ENCODE results near the gene WAC. TPM values are rescaled to one million over a fixed set of nuclear protein-coding genes. Genes with fewer than 3 reads are reported as not detected.

The WAC gene
- total RNA-seq, 1 experiment from 2014 or later: 196 TPM

DNA sequence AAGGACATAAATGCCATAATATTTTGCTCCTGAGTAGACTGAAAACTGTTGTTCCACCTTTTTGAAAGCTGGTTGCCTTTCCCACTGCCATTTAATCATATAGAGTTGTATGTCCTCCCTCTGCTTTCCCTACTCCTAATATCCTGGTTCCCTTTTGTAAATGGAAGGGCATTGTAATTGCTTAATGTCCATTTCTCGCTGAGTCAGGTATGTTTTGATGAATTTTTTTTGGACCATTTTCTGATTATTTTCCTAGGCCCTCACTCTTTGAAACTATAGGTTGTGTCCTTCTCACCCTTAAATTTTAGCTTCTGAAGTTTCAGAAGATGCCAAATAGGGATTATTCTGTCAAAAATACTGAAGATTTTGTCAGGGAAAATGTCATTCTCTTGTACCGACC is 45.5 kb downstream of the WAC start:
- BruUV-seq (replicated peaks): no TSS peak
- no peak overlapping the region for H3K27ac Mint-ChIP-seq (ENCODE audit: unreplicated experiment)
- H3K4me3 ChIP-seq (ENCODE audit: low read depth, low read length): no peak overlapping the region
- H3K4me1 ChIP-seq: peaks cover 48% of the 10 kb centered on the region
- H3K27me3 Mint-ChIP-seq (ENCODE audit: insufficient read depth, unreplicated experiment): no peaks in the 10 kb centered on the region
- no peak overlapping the region for H3K4me3 Mint-ChIP-seq (ENCODE audit: unreplicated experiment)
- peaks cover 66% of the 10 kb centered on the region for H3K36me3 Mint-ChIP-seq (ENCODE audit: insufficient read depth, unreplicated experiment)
- no peaks in the 10 kb centered on the region for H3K27me3 ChIP-seq (replicated peaks; ENCODE audit: control insufficient read depth, insufficient read depth, low read length)
- peaks cover 52% of the 10 kb centered on the region for H3K4me1 Mint-ChIP-seq (ENCODE audit: low read depth, unreplicated experiment)
- no peaks in the 10 kb centered on the region for H3K9me3 ChIP-seq
- ChIA-PET CTCF (no interaction called here), POLR2A (no interaction called here)
- no peak for DNase-seq
- no peaks in the 10 kb centered on the region; the same call in 1 of the 2 replicates for H3K36me3 ChIP-seq (ENCODE audit: control insufficient read depth, insufficient read depth, low read length)
- intact Hi-C loops (cut with micrococcal nuclease; ENCODE audit: unreplicated experiment): no loop called here
- no peaks in the 10 kb centered on the region for H3K9me3 Mint-ChIP-seq (ENCODE audit: unreplicated experiment)
- TF ChIP-seq, protein P1, sequence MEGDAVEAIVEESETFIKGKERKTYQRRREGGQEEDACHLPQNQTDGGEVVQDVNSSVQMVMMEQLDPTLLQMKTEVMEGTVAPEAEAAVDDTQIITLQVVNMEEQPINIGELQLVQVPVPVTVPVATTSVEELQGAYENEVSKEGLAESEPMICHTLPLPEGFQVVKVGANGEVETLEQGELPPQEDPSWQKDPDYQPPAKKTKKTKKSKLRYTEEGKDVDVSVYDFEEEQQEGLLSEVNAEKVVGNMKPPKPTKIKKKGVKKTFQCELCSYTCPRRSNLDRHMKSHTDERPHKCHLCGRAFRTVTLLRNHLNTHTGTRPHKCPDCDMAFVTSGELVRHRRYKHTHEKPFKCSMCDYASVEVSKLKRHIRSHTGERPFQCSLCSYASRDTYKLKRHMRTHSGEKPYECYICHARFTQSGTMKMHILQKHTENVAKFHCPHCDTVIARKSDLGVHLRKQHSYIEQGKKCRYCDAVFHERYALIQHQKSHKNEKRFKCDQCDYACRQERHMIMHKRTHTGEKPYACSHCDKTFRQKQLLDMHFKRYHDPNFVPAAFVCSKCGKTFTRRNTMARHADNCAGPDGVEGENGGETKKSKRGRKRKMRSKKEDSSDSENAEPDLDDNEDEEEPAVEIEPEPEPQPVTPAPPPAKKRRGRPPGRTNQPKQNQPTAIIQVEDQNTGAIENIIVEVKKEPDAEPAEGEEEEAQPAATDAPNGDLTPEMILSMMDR (IDR thresholded peaks at IDR 0.05; ENCODE audit: insufficient read depth in 1 of 2, low read depth in 1 of 2, low read length in 1 of 2, severe bottlenecking in 1 of 2, unreplicated experiment in 1 of 2): no peak

DNA sequence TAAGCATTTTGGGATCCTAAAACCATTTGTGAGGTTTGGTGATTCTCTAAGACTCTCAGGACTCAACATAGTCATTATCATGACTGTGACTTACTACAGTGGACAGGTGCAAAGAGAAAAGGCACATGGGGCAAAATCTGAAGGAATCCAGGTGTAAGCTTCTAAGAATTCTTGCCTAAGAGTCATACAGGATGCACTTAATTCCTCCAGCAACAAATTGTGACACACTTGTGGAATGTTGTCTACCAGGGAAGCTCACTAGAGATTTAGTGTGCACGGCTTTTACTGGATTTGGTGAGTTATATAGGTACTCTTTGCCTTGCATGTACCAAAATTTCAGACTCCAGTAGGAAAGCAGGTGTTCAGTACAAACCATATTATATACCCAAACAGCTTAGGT is 47.9 kb downstream of the WAC start:
- H3K4me3 Mint-ChIP-seq (ENCODE audit: unreplicated experiment): no peak overlapping the region
- Histone ChIP-seq H3K27me3 (replicated peaks; ENCODE audit: control insufficient read depth, insufficient read depth, low read length) (no peaks in the 10 kb centered on the region), H3K36me3 (ENCODE audit: control insufficient read depth, insufficient read depth, low read length) (peaks cover 4% of the 10 kb centered on the region; the same call in 1 of the 2 replicates), H3K4me3 (ENCODE audit: low read depth, low read length) (no peak overlapping the region), H3K9me3 (no peaks in the 10 kb centered on the region), H3K4me1 (peaks cover 39% of the 10 kb centered on the region)
- H3K27ac Mint-ChIP-seq (ENCODE audit: unreplicated experiment): no peak overlapping the region
- TF ChIP-seq, protein P1 (IDR thresholded peaks at IDR 0.05; ENCODE audit: insufficient read depth in 1 of 2, low read depth in 1 of 2, low read length in 1 of 2, severe bottlenecking in 1 of 2, unreplicated experiment in 1 of 2): no peak
- H3K4me1 Mint-ChIP-seq (ENCODE audit: low read depth, unreplicated experiment): peaks cover 46% of the 10 kb centered on the region
- no peaks in the 10 kb centered on the region for H3K9me3 Mint-ChIP-seq (ENCODE audit: unreplicated experiment)
- ChIA-PET CTCF (no interaction called here), POLR2A (no interaction called here)
- BruUV-seq (replicated peaks): no TSS peak
- peak in 1 of 2 experiments; percentile 42 for DNase-seq
- H3K27me3 Mint-ChIP-seq (ENCODE audit: insufficient read depth, unreplicated experiment): no peaks in the 10 kb centered on the region
- intact Hi-C loops (cut with micrococcal nuclease; ENCODE audit: unreplicated experiment): no loop called here
- H3K36me3 Mint-ChIP-seq (ENCODE audit: insufficient read depth, unreplicated experiment): peaks cover 65% of the 10 kb centered on the region

DNA sequence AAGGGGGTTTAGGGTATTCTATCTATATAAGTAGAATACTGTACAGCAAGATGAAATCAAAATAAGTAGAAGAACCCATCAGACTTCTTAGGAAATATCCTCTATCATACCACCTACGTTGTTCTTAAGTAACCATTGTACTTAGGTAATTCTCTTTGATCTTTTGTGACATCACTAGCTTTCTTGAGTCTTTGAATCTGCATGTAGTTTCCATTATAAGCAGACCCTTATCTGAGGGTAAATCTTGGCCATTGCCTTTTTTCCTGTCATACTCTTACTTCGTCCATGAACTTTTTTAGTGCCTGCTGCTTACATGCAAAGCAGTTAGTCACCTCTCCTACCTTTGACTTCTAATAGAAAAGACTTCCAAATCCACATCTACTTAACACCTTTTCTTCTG is 49.0 kb downstream of the WAC start:
- peaks cover 38% of the 10 kb centered on the region for H3K4me1 ChIP-seq
- H3K27me3 ChIP-seq (replicated peaks; ENCODE audit: control insufficient read depth, insufficient read depth, low read length): no peaks in the 10 kb centered on the region
- DNase-seq: no peak
- Mint-ChIP-seq H3K27ac (ENCODE audit: unreplicated experiment) (no peak overlapping the region), H3K4me3 (ENCODE audit: unreplicated experiment) (no peak overlapping the region), H3K36me3 (ENCODE audit: insufficient read depth, unreplicated experiment) (peaks cover 73% of the 10 kb centered on the region), H3K9me3 (ENCODE audit: unreplicated experiment) (no peaks in the 10 kb centered on the region), H3K4me1 (ENCODE audit: low read depth, unreplicated experiment) (peaks cover 49% of the 10 kb centered on the region), H3K27me3 (ENCODE audit: insufficient read depth, unreplicated experiment) (no peaks in the 10 kb centered on the region)
- POLR2A ChIA-PET: no interaction called here
- CTCF ChIA-PET: no interaction called here
- BruUV-seq (replicated peaks): no TSS peak
- intact Hi-C loops (cut with micrococcal nuclease; ENCODE audit: unreplicated experiment): no loop called here
- TF ChIP-seq, protein P1 (IDR thresholded peaks at IDR 0.05; ENCODE audit: insufficient read depth in 1 of 2, low read depth in 1 of 2, low read length in 1 of 2, severe bottlenecking in 1 of 2, unreplicated experiment in 1 of 2): no peak
- peaks cover 4% of the 10 kb centered on the region; the same call in 1 of the 2 replicates for H3K36me3 ChIP-seq (ENCODE audit: control insufficient read depth, insufficient read depth, low read length)
- no peak overlapping the region for H3K4me3 ChIP-seq (ENCODE audit: low read depth, low read length)
- H3K9me3 ChIP-seq: no peaks in the 10 kb centered on the region

All from Caco-2 (cell line).